ENCODE results near the gene TMIE.

Gene TMIE

GRCh38 chr3:46701181-46701939, at the start of gene TMIE:
TMIE (plus strand) TSS chr3:46701392; CDS start chr3:46701488, 96 bp downstream.
- peak; percentile 54 for DNase-seq (ENCODE audit: low spot score)

- DNase-seq (ENCODE audit: low spot score) = no peak
These were observed 45.9 kb upstream of the TMIE start for GRCh38 chr3:46655271-46655670.

GRCh38 chr3:46656778-46657556, 44.2 kb upstream of the TMIE start:
- no peak for DNase-seq (ENCODE audit: low spot score)

- no peak for DNase-seq (ENCODE audit: low spot score)
These were observed 41.9 kb upstream of the TMIE start for GRCh38 chr3:46659285-46659684.

- DNase-seq (ENCODE audit: low spot score) = no peak
These were observed 41.2 kb upstream of the TMIE start for GRCh38 chr3:46660003-46660402.

GRCh38 chr3:46660543-46661523, 40.4 kb upstream of the TMIE start:
- peak; percentile 19 for DNase-seq (ENCODE audit: low spot score)

GRCh38 chr3:46661776-46662766, 39.1 kb upstream of the TMIE start:
- peak; percentile 18 for DNase-seq (ENCODE audit: low spot score)

GRCh38 chr3:46662771-46663551, 38.2 kb upstream of the TMIE start:
- no peak for DNase-seq (ENCODE audit: low spot score)

GRCh38 chr3:46663591-46664135, 37.5 kb upstream of the TMIE start:
- peak; percentile 25 for DNase-seq (ENCODE audit: low spot score)

GRCh38 chr3:46664188-46664970, 36.8 kb upstream of the TMIE start:
- peak; percentile 11 for DNase-seq (ENCODE audit: low spot score)

- DNase-seq (ENCODE audit: low spot score) = no peak
These were observed 36.0 kb upstream of the TMIE start for GRCh38 chr3:46664971-46665762.

GRCh38 chr3:46665763-46666452, 35.3 kb upstream of the TMIE start:
- no peak for DNase-seq (ENCODE audit: low spot score)

- no peak for DNase-seq (ENCODE audit: low spot score)
These were observed 34.7 kb upstream of the TMIE start for GRCh38 chr3:46666453-46666845.

GRCh38 chr3:46667061-46667621, 34.1 kb upstream of the TMIE start:
- DNase-seq (ENCODE audit: low spot score) = no peak

- DNase-seq (ENCODE audit: low spot score) = no peak
These were observed 33.5 kb upstream of the TMIE start for GRCh38 chr3:46667657-46668056.

- DNase-seq (ENCODE audit: low spot score) = no peak
These were observed 33.1 kb upstream of the TMIE start for GRCh38 chr3:46668116-46668515.

GRCh38 chr3:46668591-46668990, 32.6 kb upstream of the TMIE start:
- no peak for DNase-seq (ENCODE audit: low spot score)
